Suprapubic skin (tissue), 4 donors: ENCODE measurements around the gene ACTR10. TPM values are rescaled to one million over a fixed set of nuclear protein-coding genes. Genes with fewer than 3 reads are reported as not detected.

Experiments
- DNase-seq, 2 donors: peaks; one replicate each; pipeline ENCODE4 v3.0.0-alpha.2; 2019; ENCODE audit warnings: low spot score in 2 of 2
- H3K27ac ChIP-seq: fragments of 200-600 bp; sonication (generic); one replicate; pipeline ENCODE4 v1.5.1; 2019
- H3K27me3 ChIP-seq: fragments of 200-600 bp; sonication (generic); one replicate; pipeline ENCODE4 v1.5.1; 2019
- H3K36me3 ChIP-seq: fragments of 200-600 bp; sonication (generic); one replicate; pipeline ENCODE4 v1.5.1; 2019
- H3K4me1 ChIP-seq: fragments of 200-600 bp; sonication (generic); one replicate; pipeline ENCODE4 v1.5.1; 2019
- H3K4me3 ChIP-seq: fragments of 200-600 bp; sonication (generic); one replicate; pipeline ENCODE4 v1.5.1; 2019; ENCODE audit warnings: mild to moderate bottlenecking
- H3K9me3 ChIP-seq: fragments of 200-600 bp; sonication (generic); one replicate; pipeline ENCODE4 v1.5.1; 2019
- EP300 ChIP-seq: sonication (generic); formaldehyde crosslinking; IDR thresholded peaks from one replicate; pipeline ENCODE4 v1.6.1; 2017; ENCODE audit warnings: antibody characterized with exemption
- POLR2A ChIP-seq, 2 donors: fragments of 450-650 bp; IDR thresholded peaks; one replicate each; pipeline ENCODE4 v1.6.1; 2017; ENCODE audit warnings: antibody characterized with exemption in 2 of 2, mild to moderate bottlenecking in 2 of 2, moderate library complexity in 2 of 2
- POLR2AphosphoS5 ChIP-seq, 3 donors: sonication (generic); formaldehyde crosslinking; IDR thresholded peaks; one replicate each; pipeline ENCODE4 v1.6.1; 2017; ENCODE audit warnings: antibody characterized with exemption in 3 of 3
- WGBS: methylation state at CpG from one replicate; pipeline ENCODE4 v1.1.5; 2018; 5-methylcytosine and 5-hydroxymethylcytosine counted together
- total RNA-seq, 4 donors: library from RNA; depleted of rRNA; stranded (reverse); fragments of >200 nt; gene quantifications; one replicate each; pipeline ENCODE4 v1.1.0, GENCODE V29; 2016
- TF ChIP-seq, protein P1 (sequence below), 2 donors: fragments of 200-600 bp in 1 of 2; fragments of 450-650 bp in 1 of 2; sonication (generic) in 1 of 2; IDR thresholded peaks; one replicate each; pipeline ENCODE4 v1.5.1; 2016 to 2019; ENCODE audit warnings: antibody characterized with exemption in 2 of 2, mild to moderate bottlenecking in 1 of 2, moderate library complexity in 1 of 2

Gene ACTR10
- total RNA-seq, 4 donors from 2014 or later = 39.3 to 66.9 (median 54.8) TPM

DNA sequence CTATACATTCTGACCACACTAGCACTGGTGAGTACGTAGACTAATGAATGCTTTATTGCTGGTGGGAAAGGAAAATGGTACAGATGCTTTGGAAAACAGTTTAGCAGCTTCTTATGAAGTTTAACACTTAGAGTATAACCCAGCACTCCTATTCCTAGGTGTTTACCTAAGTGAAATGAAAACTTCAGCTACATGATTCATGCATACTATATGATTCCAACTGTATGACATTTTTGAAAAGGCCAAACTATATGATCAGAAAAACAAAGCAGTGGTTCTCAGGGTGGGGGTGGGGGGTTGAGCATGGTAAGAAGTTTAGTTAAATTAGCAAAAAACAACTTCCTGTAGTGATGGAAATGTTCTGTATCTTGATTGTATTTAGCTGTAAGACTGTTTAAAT, 76.3 kb downstream of the ACTR10 start:
- Histone ChIP-seq H3K27ac (no peak overlapping the region), H3K4me1 (peaks cover 22% of the 10 kb centered on the region), H3K9me3 (no peaks in the 10 kb centered on the region), H3K4me3 (no peak overlapping the region), H3K27me3 (no peaks in the 10 kb centered on the region), H3K36me3 (peaks cover 51% of the 10 kb centered on the region)
- WGBS = 58% methylated on average over 1 of the region's 1 CpG
- TF ChIP-seq POLR2A (IDR thresholded peaks at IDR 0.05) = no peak
- no peak for TF ChIP-seq POLR2AphosphoS5 (IDR thresholded peaks at IDR 0.05)
- no peak for TF ChIP-seq EP300
- TF ChIP-seq, protein P1, sequence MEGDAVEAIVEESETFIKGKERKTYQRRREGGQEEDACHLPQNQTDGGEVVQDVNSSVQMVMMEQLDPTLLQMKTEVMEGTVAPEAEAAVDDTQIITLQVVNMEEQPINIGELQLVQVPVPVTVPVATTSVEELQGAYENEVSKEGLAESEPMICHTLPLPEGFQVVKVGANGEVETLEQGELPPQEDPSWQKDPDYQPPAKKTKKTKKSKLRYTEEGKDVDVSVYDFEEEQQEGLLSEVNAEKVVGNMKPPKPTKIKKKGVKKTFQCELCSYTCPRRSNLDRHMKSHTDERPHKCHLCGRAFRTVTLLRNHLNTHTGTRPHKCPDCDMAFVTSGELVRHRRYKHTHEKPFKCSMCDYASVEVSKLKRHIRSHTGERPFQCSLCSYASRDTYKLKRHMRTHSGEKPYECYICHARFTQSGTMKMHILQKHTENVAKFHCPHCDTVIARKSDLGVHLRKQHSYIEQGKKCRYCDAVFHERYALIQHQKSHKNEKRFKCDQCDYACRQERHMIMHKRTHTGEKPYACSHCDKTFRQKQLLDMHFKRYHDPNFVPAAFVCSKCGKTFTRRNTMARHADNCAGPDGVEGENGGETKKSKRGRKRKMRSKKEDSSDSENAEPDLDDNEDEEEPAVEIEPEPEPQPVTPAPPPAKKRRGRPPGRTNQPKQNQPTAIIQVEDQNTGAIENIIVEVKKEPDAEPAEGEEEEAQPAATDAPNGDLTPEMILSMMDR (IDR thresholded peaks at IDR 0.05) = no peak
- DNase-seq = no peak

DNA sequence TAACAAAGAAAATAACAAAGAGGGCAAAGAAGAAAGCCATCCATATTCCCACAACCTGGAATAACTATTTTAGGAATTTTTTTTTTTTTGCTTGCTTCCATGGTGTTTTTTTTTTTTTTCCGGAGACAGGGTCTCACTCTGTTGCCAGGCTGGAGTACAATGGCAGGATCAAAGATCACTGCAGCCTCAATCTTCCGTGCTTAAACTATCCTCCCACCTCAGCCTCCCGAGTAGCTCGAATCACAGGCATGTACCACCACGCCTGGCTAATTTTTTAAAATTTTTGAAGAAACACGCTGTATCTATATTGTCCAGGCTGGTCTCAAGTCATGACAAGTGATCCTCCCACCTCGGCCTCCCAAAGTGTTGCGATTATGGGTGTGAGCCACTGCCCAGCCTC, 78.2 kb downstream of the ACTR10 start:
- Histone ChIP-seq H3K36me3 (peaks cover 39% of the 10 kb centered on the region), H3K4me3 (no peak overlapping the region), H3K27me3 (no peaks in the 10 kb centered on the region), H3K4me1 (peaks cover 33% of the 10 kb centered on the region), H3K27ac (no peak overlapping the region), H3K9me3 (no peaks in the 10 kb centered on the region)
- TF ChIP-seq, protein P1 (IDR thresholded peaks at IDR 0.05) = no peak
- TF ChIP-seq POLR2AphosphoS5 (IDR thresholded peaks at IDR 0.05) = no peak
- TF ChIP-seq POLR2A (IDR thresholded peaks at IDR 0.05) = no peak
- TF ChIP-seq EP300 = no peak
- no peak for DNase-seq
- WGBS = 96% methylated on average over 8 of the region's 8 CpGs

DNA sequence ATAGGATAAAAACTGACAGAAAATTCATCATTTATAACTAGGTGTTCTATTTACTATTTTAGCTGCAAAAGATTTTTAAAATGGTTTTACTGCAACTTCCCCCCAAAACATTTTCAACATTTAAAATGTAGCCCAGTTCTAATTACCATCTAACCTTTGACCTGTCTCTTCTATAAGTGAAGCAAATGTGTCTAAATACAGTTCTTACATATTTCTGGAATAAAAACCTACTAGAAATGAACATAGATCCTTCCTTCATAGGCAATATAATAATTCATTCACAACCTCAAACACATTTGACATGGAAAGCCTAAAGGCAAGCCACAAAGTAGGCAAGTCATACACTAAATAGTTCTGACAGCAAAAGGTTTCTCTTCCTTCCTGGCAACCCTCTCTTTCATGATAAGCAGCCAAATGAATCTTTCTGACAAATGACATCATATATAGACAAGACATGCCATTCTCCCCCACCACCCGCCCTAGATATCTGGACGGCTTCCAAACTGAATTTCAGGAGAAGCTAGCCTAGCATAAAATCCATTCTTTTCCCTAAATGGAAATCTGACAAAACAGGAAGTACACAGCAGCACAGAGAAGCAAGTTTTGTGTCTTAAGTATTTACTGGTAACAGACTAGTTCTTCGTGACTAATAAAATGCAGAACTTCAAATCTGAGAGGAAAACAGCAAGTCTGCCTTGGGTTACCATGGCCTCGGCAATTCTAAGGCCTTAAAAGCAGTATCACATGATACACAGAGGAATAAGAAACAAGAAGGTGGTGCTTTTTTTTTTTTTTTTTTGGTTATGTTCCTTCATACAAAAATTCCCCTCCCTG, 81.2 kb downstream of the ACTR10 start:
- peaks cover 27% of the 10 kb centered on the region for H3K4me1 ChIP-seq

DNA sequence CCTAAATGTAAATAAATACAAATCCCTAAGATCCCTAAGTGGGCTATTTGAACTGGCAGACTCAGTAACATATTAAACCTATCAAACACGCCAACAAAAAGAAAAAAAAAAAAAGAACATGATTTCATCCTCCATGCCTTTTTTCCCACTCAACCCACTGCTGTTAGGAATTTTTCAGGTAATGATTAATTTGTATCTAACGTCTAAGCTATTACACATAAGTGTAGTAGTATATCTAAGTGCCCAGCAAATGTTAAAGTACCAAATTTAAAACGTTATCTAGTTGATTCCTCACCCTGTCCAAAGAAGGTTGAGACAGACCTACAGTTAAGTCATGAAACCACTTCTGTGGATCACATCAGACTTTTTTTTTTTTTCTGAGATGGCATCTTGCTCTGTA, 82.0 kb downstream of the ACTR10 start:
- Histone ChIP-seq H3K36me3 (peaks cover 58% of the 10 kb centered on the region), H3K27ac (peak overlapping the region; percentile 51), H3K4me1 (peaks cover 25% of the 10 kb centered on the region), H3K27me3 (no peaks in the 10 kb centered on the region), H3K4me3 (no peak overlapping the region), H3K9me3 (no peaks in the 10 kb centered on the region)
- DNase-seq = no peak
- TF ChIP-seq POLR2A (IDR thresholded peaks at IDR 0.05) (no peak), POLR2AphosphoS5 (IDR thresholded peaks at IDR 0.05) (no peak), EP300 (no peak)
- TF ChIP-seq, protein P1 (IDR thresholded peaks at IDR 0.05) = no peak
- WGBS = 55% methylated on average over 3 of the region's 3 CpGs

More for the DNA sequence above, 81.2 kb downstream of the ACTR10 start:
- DNase-seq = no peak
- Histone ChIP-seq H3K36me3 (peaks cover 51% of the 10 kb centered on the region), H3K4me3 (no peak overlapping the region), H3K27ac (peak overlapping the region; percentile 51), H3K27me3 (no peaks in the 10 kb centered on the region), H3K9me3 (no peaks in the 10 kb centered on the region)
- TF ChIP-seq, protein P1 (IDR thresholded peaks at IDR 0.05) = no peak
- TF ChIP-seq POLR2AphosphoS5 (IDR thresholded peaks at IDR 0.05) = peak in 1 of 3 donors; percentile 35
- WGBS = 3% methylated on average over 4 of the region's 4 CpGs

DNA sequence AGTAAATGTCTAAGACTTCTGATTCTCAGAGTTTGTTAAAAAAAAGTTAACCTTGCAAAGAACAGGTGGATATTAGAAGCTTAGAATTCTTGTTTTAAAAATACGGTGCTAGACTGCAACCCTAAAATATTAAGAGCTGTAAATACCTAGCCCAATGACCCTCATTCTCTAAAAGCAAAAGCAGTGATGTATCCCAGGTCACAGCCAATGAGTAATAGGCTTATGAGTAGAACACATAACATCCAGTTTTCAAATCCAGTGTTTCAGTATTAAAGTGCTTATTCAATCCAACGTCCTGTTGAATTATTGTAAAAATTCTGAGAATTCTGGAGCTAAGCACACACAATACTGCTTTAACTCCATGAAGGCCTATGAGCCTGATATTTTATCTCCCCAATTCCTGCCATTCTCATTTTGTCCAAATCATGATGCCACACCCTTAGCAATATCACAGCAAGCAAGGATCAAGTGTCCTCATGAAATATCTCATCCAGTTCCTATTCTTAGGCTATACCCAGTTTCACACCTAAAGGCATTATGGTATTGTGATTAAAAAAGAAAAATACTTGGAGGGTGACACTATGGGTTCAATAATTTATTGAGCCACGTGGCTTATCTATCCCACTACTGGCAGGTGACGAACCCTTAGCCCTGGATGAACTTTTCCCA, 83.1 kb downstream of the ACTR10 start:
- Histone ChIP-seq H3K9me3 (no peaks in the 10 kb centered on the region), H3K36me3 (peaks cover 57% of the 10 kb centered on the region), H3K27me3 (no peaks in the 10 kb centered on the region), H3K27ac (no peak overlapping the region), H3K4me3 (no peak overlapping the region), H3K4me1 (peaks cover 25% of the 10 kb centered on the region)
- TF ChIP-seq EP300 = no peak
- no peak for TF ChIP-seq POLR2A (IDR thresholded peaks at IDR 0.05)
- no peak for TF ChIP-seq POLR2AphosphoS5 (IDR thresholded peaks at IDR 0.05)
- TF ChIP-seq, protein P1 (IDR thresholded peaks at IDR 0.05) = no peak
- no peak for DNase-seq
- 72% methylated on average over 4 of the region's 4 CpGs for WGBS
